ENCODE data around the gene TCAF1.
"Not testable (repeated sequence)": the region's sequence is repeated elsewhere in the genome, so short reads cannot be mapped to it uniquely, and the experiment has no call there.

TCAF1 gene

GRCh38 chr7:143902332-143902899 lies 440 bp upstream of the TCAF1 start:
- no peak for DNase-seq

DNA sequence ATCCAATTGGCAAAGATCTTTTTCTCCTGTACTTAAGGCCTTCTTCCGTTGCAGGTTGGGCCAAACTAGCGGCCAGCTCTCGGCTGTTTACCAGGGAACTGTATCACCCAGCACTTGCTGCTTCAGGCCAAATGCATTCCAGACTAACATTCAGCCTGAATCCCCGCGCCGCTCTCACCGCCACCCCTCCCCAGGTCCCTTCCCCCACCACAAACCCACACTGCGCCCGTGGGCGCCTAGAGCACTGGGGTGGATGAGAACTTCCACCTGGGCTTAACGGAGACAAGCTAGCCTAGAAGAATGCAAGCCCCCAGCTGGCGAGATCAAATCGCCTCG lies 676 bp downstream of the TCAF1 start:
- DNase-seq: no peak

DNA sequence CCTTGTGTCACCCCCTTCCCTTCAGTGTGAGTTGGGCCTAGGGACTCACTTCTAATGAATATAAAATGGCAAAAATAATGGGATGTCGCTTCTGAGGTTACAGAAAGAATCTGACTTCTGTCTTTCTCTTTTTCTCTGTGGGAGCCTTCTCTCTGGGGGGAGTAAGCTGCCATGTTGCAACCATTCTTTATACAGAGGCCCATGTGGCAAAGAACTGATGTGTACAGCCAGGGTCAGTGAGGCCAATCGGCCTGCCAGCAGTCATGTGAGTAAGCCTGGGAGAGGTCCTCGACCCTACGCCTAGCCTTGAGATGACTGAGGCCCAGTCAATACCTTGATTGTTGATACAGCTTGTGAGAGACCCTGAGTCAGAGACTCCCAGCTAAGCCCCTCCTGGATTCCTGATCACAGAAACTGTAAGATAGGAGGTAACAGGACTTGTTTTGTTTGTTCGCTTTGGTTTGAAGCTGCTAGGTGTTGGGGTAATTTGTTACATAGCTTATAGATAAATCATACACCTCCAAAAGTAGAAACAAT lies 1.7 kb downstream of the TCAF1 start:
- DNase-seq: no peak

- DNase-seq: no peak
Observed at GRCh38 chr7:143898810-143899209, 3.2 kb downstream of the TCAF1 start.

- DNase-seq: no peak
Observed at GRCh38 chr7:143896667-143897066, 5.3 kb downstream of the TCAF1 start.

- no peak for DNase-seq
Observed at GRCh38 chr7:143892527-143893300, 9.3 kb downstream of the TCAF1 start.

DNA sequence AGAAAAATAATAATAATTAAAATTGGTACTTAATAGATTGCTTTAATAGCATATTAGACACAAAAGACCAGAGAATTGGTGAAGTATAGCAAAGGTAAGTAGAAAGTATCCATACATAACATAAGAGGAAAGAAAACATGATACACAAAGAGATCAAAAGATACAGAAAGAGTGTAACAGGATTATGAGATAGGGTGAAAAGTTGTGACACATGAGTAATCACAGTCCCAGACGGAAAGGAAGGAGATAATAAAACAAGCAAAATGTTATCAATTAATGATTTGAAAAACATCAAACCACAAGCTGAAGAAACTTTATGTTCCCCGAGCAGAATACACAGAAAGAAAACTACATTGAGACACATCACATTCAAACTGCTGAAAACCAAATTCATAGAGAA lies 10.5 kb downstream of the TCAF1 start:
- DNase-seq: no peak

DNA sequence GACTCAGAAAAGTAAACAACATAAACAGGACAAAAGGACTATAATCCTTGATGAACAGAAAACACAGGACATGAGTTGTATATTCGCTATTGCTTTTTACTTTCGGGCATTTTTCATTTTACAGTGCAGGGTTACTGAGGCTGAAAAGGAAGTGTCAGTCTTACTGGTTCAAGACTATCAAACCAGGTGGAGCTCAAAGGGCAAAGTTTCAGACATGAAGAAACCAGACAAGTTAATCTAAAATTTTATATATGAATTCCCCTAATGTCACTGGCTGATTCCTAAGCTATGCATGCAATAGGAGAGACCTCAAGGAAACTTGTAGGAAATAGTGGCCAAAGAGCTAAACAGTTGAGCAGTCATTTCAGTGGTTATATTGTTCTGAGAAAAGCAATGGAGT lies 11.4 kb downstream of the TCAF1 start:
- no peak for DNase-seq

GRCh38 chr7:143889068-143889467 lies 12.9 kb downstream of the TCAF1 start:
- DNase-seq: no peak

DNA sequence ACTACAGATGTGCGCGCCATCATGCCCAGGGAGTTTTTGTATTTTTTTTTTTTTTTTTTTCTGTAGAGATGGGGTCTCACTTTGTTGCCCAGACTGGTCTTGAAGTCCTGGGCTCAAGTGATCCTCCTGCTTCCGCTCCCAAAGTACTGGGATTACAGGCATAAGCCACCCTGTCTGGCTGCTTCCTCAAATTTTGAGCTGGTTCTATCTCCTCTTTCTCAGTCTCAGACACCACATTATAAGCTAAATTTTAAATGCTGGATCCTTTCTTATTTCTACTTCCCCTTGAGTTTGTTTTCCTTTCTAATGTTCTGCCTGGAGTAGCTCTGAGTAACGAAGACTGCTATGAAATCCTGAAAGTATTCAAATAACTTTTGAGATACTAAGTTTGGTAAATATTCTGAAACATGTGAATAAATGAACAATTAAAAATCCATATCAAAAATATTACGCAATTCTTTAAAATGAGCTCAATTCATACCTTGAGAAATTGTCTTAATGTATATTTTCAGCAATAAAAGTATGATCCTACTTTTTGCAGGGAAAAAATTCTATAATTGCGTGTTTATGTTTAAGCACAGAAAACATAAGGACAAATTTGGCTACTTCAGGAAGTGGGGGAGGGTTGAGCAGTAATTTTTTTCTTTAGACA lies 15.0 kb downstream of the TCAF1 start:
- no peak for DNase-seq

- no peak for DNase-seq
Observed at GRCh38 chr7:143885951-143886350, 16.0 kb downstream of the TCAF1 start.

- DNase-seq: no peak
Observed at GRCh38 chr7:143884969-143885559, 16.9 kb downstream of the TCAF1 start.

DNA sequence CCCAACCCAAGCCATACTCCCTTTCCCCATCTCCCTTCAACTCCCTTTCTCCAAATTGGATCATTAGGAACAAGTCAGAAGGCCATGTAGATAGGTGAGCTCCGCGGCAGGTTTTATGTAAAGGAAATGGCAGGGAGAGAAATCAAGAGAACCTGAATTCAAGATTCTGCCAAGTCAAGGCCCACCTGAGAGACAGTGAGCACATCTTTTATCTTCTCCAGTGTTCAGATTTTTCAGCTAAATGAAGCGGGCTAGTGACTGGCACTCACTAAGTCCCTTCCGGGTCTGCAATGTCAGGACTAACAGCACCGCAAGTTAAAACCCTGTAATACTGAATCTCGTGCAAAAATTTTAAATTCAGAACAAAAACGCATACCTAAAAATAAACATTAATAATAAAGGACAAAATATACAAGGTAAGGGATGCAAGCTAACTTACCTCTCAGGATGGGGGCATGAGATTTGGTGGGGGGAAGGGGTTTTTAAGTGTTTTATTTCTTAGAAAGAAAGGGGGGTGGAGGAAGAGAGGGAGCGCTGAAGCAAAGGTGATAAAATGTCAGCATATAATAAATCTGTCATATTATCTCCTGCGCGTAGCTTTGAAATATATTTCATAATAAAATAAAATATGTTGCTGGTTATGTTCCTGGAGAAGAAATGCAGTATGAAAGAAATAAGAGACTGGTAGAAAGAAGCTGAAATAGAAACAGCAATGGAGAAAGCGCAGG lies 17.6 kb downstream of the TCAF1 start:
- no peak for DNase-seq

DNA sequence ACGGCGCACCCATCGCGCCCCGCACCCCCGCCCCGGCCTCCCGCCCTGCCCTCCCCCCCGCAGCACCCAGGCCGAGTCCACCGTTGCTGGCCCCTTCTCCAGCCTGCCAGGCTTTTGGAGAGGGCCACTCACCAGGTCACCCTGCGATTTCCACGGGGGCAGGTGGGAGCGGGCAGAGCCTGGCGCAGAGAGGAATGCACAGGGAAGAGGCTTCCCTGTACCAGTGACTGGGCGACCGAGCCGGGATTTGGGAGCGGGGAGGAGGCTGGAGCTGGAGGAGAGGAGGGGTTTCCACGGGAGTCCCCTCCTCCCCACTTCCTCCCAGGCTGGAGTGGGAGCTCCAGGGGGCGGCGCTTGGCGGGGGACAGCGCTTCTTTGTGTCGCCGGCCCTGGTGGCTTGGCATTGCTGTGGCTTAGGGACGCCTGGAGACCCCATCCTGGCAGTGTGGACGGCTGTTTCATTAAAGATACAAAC lies 19.3 kb downstream of the TCAF1 start:
- no peak for DNase-seq

- DNase-seq: no peak
Observed at GRCh38 chr7:143882020-143882603, 19.9 kb downstream of the TCAF1 start.

DNA sequence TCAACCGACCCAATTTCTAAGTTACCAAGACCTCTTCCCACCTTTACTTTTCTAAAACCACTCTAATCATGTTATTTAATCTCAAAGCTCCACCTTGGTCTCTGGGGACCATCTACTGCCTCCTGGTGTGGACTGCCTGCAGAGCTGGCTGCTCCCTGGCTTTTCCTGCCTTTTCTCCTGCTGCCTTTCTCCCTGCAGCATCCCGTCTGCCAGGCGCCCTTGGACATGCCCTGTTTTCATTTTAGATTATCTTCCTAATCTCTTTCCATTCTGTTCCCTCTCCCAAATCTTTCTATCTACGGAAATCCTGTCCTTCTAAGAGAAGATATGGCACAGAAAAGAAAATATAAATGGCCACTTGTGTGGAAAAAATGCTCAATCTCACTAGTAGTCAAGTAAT lies 23.1 kb downstream of the TCAF1 start:
- no peak for DNase-seq

GRCh38 chr7:143877098-143877497 lies 24.9 kb downstream of the TCAF1 start:
- no peak for DNase-seq

DNA sequence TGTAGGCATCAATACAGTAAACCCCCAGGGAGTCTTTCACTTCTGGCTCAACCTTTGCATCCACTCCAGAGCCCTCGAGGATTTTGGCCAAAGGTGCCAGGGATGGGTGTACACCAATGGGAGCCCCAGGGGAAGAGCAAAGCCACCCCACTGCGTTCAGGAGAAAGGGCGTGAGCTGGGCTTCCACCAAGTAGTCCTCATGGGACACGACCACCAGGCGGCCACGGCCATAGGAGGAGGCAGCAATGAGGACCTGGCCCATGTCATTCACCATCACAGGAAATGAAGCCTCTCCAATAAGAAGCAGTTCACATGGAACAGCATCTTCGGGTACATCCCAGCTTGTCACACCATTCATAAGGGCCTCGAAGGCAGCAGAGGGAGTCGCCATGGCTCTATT lies 25.8 kb downstream of the TCAF1 start:
- DNase-seq: no peak

DNA sequence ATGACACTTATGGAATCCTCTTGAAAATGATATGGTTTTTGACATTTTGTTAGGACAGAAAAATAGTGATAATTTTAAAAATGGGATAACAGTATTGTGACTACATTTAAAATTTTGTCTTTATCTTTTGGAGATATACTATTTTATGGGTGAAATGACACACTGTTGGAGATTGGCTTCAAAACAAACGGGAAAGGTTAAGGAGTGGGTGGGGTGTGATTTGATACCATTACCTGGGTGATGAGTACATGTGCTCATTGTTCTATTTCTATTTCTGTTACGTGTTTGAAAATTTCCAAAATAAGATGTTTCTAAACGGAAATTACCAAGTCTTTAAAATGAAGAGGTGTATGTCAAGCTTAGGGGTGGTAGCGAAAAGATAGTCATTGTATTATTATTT lies 28.7 kb downstream of the TCAF1 start:
- not testable (repeated sequence) for DNase-seq

DNA sequence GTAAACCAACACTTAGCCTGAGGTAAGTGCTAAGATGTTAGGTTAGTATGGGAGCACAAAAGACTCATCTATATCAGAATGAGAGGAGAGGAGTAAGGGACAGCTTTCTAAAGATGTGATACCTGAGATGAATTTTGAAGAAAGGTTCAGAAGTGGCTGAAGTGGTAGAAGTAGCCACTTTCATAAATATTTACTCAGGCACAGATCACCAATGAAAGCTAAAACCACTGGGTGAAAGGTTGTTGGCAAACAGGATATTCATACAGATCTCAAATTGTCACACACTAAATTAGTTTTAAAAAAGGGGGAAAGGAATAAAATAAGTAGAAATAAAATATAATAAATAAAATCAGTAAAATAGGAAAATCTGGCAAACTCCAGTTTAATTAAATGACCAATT lies 30.4 kb downstream of the TCAF1 start:
- DNase-seq: not testable (repeated sequence)

DNA sequence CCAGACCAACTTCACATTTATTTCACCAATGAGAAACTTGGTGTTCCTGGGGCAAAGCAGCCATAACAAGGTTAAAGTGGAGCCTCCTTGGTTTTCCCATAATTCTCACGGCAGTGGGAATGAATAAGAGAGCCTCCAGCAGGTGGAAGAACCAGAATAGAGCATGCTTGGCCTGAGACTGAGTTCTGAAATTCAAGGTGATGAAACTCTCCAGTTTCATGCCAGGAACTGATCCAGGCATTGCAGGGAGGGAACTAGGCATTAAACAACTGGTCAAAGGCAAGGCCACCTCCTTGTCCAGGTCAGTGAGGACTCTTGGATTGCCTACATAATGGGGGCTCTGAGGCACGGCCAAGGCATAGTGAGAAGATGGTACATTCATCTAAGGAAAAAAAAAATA lies 44.0 kb downstream of the TCAF1 start:
- not testable (repeated sequence) for DNase-seq

- not testable (repeated sequence) for DNase-seq
Observed at GRCh38 chr7:143855443-143855842, 46.5 kb downstream of the TCAF1 start.

DNA sequence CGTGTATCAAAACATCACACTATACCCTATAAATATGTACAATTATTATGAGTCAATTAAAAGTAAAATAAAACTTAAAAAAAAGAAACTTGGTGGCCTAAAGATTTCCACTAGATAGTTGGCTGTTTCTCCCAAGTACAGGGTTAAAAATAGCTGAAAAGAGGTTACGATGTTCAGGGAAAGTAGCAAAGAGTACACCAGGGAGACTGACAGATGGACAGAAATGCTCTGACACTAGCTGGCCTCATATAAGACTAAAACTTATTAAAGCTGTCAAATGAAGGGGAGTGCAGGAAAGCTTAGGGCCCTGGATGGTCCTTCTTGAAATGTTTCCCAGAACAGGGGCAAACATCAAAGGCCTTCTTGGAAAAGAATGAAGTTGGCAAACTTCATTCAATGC lies 51.3 kb downstream of the TCAF1 start:
- DNase-seq: no peak

Data from CD4-positive, alpha-beta T cell treated with Interleukin-17A for 4 hours (primary cell).